Activated T-helper 1 cell treated with anti-CD3 and anti-CD28 coated beads, Interleukin-2, amount 50 U/mL, for 16 hours (primary cell): Measurements from ENCODE around the gene FOXP4.
A peak's percentile ranks its signal among the peaks of the same experiment; 100 is the strongest.
"Not testable (repeated sequence)": the region's sequence is repeated elsewhere in the genome, so short reads cannot be mapped to it uniquely, and the experiment has no call there.

ENCODE experiments used
- DNase-seq, 2 donors: peaks; one replicate each; pipeline ENCODE4 v3.0.0-alpha.2; 2020; ENCODE audit warnings: low read depth in 1 of 2, low spot score in 1 of 2

Gene FOXP4

GRCh38 chr6:41596807-41597206, 50.6 kb downstream of the FOXP4 start:
- no peak for DNase-seq

GRCh38 chr6:41597246-41598000, 51.2 kb downstream of the FOXP4 start:
- no peak for DNase-seq

- no peak for DNase-seq
Observed at GRCh38 chr6:41598670-41599014, 52.5 kb downstream of the FOXP4 start.

GRCh38 chr6:41599015-41599851, 53.1 kb downstream of the FOXP4 start:
- DNase-seq: no peak

GRCh38 chr6:41599852-41600445, 53.8 kb downstream of the FOXP4 start:
- no peak for DNase-seq

- no peak for DNase-seq
Observed at GRCh38 chr6:41600499-41601247, 54.5 kb downstream of the FOXP4 start.

GRCh38 chr6:41601248-41601549, 55.0 kb downstream of the FOXP4 start:
- DNase-seq: no peak

GRCh38 chr6:41602422-41602743, 56.2 kb downstream of the FOXP4 start:
- DNase-seq: no peak

- peak; percentile 39 to 54 for DNase-seq
Observed at GRCh38 chr6:41602864-41603608, 56.9 kb downstream of the FOXP4 start.

GRCh38 chr6:41604006-41604405, 57.8 kb downstream of the FOXP4 start:
- DNase-seq: no peak

GRCh38 chr6:41605649-41606048, 59.5 kb downstream of the FOXP4 start:
- DNase-seq: no peak

- DNase-seq: no peak
Observed at GRCh38 chr6:41607036-41607435, 60.9 kb downstream of the FOXP4 start.

GRCh38 chr6:41607736-41608135, 61.6 kb downstream of the FOXP4 start:
- DNase-seq: no peak

- no peak for DNase-seq
Observed at GRCh38 chr6:41608443-41609151, 62.4 kb downstream of the FOXP4 start.

- no peak for DNase-seq
Observed at GRCh38 chr6:41614715-41615114, 68.5 kb downstream of the FOXP4 start.

GRCh38 chr6:41615311-41615710, 69.1 kb downstream of the FOXP4 start:
- no peak for DNase-seq

GRCh38 chr6:41618598-41618997, 72.4 kb downstream of the FOXP4 start:
- no peak for DNase-seq

- DNase-seq: not testable (repeated sequence)
Observed at GRCh38 chr6:41619193-41619592, 73.0 kb downstream of the FOXP4 start.

GRCh38 chr6:41621367-41621766, 75.2 kb downstream of the FOXP4 start:
- DNase-seq: no peak

GRCh38 chr6:41621802-41622201, 75.6 kb downstream of the FOXP4 start:
- no peak for DNase-seq
